Measurements from ENCODE around the gene QRICH2.

GRCh38 chr17:76241204-76241538, 66.9 kb downstream of the QRICH2 start:
- TF ChIP-seq CTCF (IDR thresholded peaks at IDR 0.05) (no peak), POLR2AphosphoS5 (IDR thresholded peaks at IDR 0.05) (no peak), POLR2A (IDR thresholded peaks at IDR 0.05) (no peak), EP300 (IDR thresholded peaks at IDR 0.05) (no peak)
